ENCODE results near the gene MBOAT2. TPM values are rescaled to one million over a fixed set of nuclear protein-coding genes. Genes with fewer than 3 reads are reported as not detected.

Gene MBOAT2
- total RNA-seq, 3 donors from 2014 or later (not counting 1 experiment from before 2014, with no cell fraction given), result 2.9 to 18.4 (median 4.2) TPM

- no peaks in the 10 kb centered on the region for H3K9me3 ChIP-seq (ENCODE audit: control insufficient read depth, insufficient read depth, low read length)
- intact Hi-C loops (cut with micrococcal nuclease), result no loop called here
- ATAC-seq (no peak), DNase-seq (no peak)
- H3K27me3 ChIP-seq (ENCODE audit: control insufficient read depth, insufficient read depth, low read length), result no peaks in the 10 kb centered on the region
- peaks cover 19% of the 10 kb centered on the region for H3K4me1 ChIP-seq (ENCODE audit: control insufficient read depth, insufficient read depth, low read length)
- H3K4me3 ChIP-seq (ENCODE audit: low read length), result no peak overlapping the region
- TF ChIP-seq CTCF (IDR thresholded peaks at IDR 0.05), result no peak
- Mint-ChIP-seq H3K27ac (peak overlapping the region in 1 of 2 donors; percentile 100), H3K36me3 (no peaks in the 10 kb centered on the region), H3K9me3 (no peaks in the 10 kb centered on the region), H3K4me1 (peaks cover 62 to 65% of the 10 kb centered on the region in 2 donors), H3K27me3 (ENCODE audit: low read depth in 2 of 2) (peaks cover 8 to 10% of the 10 kb centered on the region in 2 donors), H3K4me3 (peak overlapping the region; percentile 90)
- H3K36me3 ChIP-seq (ENCODE audit: control insufficient read depth, insufficient read depth, low read length), result no peaks in the 10 kb centered on the region
- no peak overlapping the region for H3K27ac ChIP-seq (ENCODE audit: low read length)
Measured at GRCh38 chr2:8835279-8835678, 168.2 kb downstream of the MBOAT2 start.

GRCh38 chr2:8833853-8834252 lies 169.6 kb downstream of the MBOAT2 start:
- Mint-ChIP-seq H3K27me3 (ENCODE audit: low read depth in 2 of 2) (peaks cover 3 to 7% of the 10 kb centered on the region in 2 donors), H3K4me1 (peaks cover 75 to 76% of the 10 kb centered on the region in 2 donors), H3K9me3 (no peaks in the 10 kb centered on the region), H3K27ac (no peak overlapping the region), H3K4me3 (no peak overlapping the region), H3K36me3 (no peaks in the 10 kb centered on the region)
- 95% methylated on average over 7 of the region's 7 CpGs for WGBS (ENCODE audit: insufficient coverage)
- H3K4me1 ChIP-seq (ENCODE audit: control insufficient read depth, insufficient read depth, low read length), result peaks cover 19% of the 10 kb centered on the region
- ATAC-seq, result no peak
- H3K27me3 ChIP-seq (ENCODE audit: control insufficient read depth, insufficient read depth, low read length), result no peaks in the 10 kb centered on the region
- H3K36me3 ChIP-seq (ENCODE audit: control insufficient read depth, insufficient read depth, low read length), result no peaks in the 10 kb centered on the region
- TF ChIP-seq CTCF (IDR thresholded peaks at IDR 0.05), result no peak
- H3K27ac ChIP-seq (ENCODE audit: low read length), result no peak overlapping the region
- no peak overlapping the region for H3K4me3 ChIP-seq (ENCODE audit: low read length)
- H3K9me3 ChIP-seq (ENCODE audit: control insufficient read depth, insufficient read depth, low read length), result no peaks in the 10 kb centered on the region
- no peak for DNase-seq
- intact Hi-C loops (cut with micrococcal nuclease), result no loop called here

- intact Hi-C loops (cut with micrococcal nuclease), result no loop called here
- no peaks in the 10 kb centered on the region for H3K27me3 Mint-ChIP-seq (ENCODE audit: low read depth in 2 of 2)
- H3K4me1 Mint-ChIP-seq, result peaks cover 80 to 82% of the 10 kb centered on the region in 2 donors
- Histone ChIP-seq H3K9me3 (ENCODE audit: control insufficient read depth, insufficient read depth, low read length) (no peaks in the 10 kb centered on the region), H3K4me3 (ENCODE audit: low read length) (no peak overlapping the region), H3K36me3 (ENCODE audit: control insufficient read depth, insufficient read depth, low read length) (no peaks in the 10 kb centered on the region), H3K27ac (ENCODE audit: low read length) (no peak overlapping the region), H3K27me3 (ENCODE audit: control insufficient read depth, insufficient read depth, low read length) (no peaks in the 10 kb centered on the region), H3K4me1 (ENCODE audit: control insufficient read depth, insufficient read depth, low read length) (peaks cover 9% of the 10 kb centered on the region)
- no peak overlapping the region for H3K27ac Mint-ChIP-seq
- 96% methylated on average over 2 of the region's 2 CpGs for WGBS (ENCODE audit: insufficient coverage)
- no peaks in the 10 kb centered on the region for H3K9me3 Mint-ChIP-seq
- no peak for ATAC-seq
- DNase-seq, result no peak
- TF ChIP-seq CTCF (IDR thresholded peaks at IDR 0.05), result no peak
- no peaks in the 10 kb centered on the region for H3K36me3 Mint-ChIP-seq
- H3K4me3 Mint-ChIP-seq, result no peak overlapping the region
Measured at GRCh38 chr2:8831516-8831915, 172.0 kb downstream of the MBOAT2 start.

GRCh38 chr2:8827729-8828128 lies 175.8 kb downstream of the MBOAT2 start:
- Histone ChIP-seq H3K4me1 (ENCODE audit: control insufficient read depth, insufficient read depth, low read length) (no peaks in the 10 kb centered on the region), H3K9me3 (ENCODE audit: control insufficient read depth, insufficient read depth, low read length) (no peaks in the 10 kb centered on the region), H3K4me3 (ENCODE audit: low read length) (no peak overlapping the region), H3K36me3 (ENCODE audit: control insufficient read depth, insufficient read depth, low read length) (peaks cover 11% of the 10 kb centered on the region), H3K27ac (ENCODE audit: low read length) (no peak overlapping the region), H3K27me3 (ENCODE audit: control insufficient read depth, insufficient read depth, low read length) (no peaks in the 10 kb centered on the region)
- H3K36me3 Mint-ChIP-seq, result no peaks in the 10 kb centered on the region
- H3K27me3 Mint-ChIP-seq (ENCODE audit: low read depth in 2 of 2), result no peaks in the 10 kb centered on the region
- ATAC-seq, result no peak
- no peaks in the 10 kb centered on the region for H3K9me3 Mint-ChIP-seq
- H3K27ac Mint-ChIP-seq, result peak overlapping the region in 1 of 2 donors; percentile 9
- intact Hi-C loops (cut with micrococcal nuclease), result no loop called here
- H3K4me1 Mint-ChIP-seq, result peaks cover 45% of the 10 kb centered on the region in 2 donors
- TF ChIP-seq CTCF (IDR thresholded peaks at IDR 0.05), result no peak
- no peak overlapping the region for H3K4me3 Mint-ChIP-seq
- no peak for DNase-seq
- 93% methylated on average over 2 of the region's 2 CpGs for WGBS (ENCODE audit: insufficient coverage)
